ENCODE measurements around the gene DUOX2.
"Not testable (repeated sequence)": the region's sequence is repeated elsewhere in the genome, so short reads cannot be mapped to it uniquely, and the experiment has no call there.

DUOX2 gene

DNA sequence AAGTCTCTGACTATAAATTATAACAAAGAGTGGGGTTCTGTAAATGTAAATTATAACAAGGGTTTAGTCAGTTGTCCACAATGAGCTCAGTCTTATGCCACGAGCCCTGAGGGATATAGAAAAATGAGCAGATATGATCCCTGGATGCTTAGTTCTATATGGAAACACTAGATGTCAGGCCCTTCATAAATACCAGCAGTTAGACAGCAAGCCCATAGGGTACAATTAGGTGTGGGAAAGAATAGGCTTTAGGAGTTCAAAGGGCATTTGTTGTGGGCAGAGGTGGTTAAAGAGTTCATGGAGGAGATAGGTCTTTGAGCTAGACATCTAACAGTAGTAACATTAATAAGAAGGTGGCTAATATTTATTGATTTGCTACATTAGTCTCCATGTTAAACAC lies 69.7 kb downstream of the DUOX2 start:
- not testable (repeated sequence) for H3K4me3 ChIP-seq (ENCODE audit: low read depth, low read length, poor library complexity, severe bottlenecking); H3K9me3 ChIP-seq (ENCODE audit: low read length); H2AFZ ChIP-seq (ENCODE audit: low read length); H3K4me1 ChIP-seq (ENCODE audit: insufficient read depth, low read length, severe bottlenecking); H3F3A ChIP-seq (ENCODE audit: insufficient read depth, low read length); H3K79me2 ChIP-seq (ENCODE audit: insufficient read depth, low read length); H3K27ac ChIP-seq (ENCODE audit: low read depth, low read length, poor library complexity, severe bottlenecking); H3K9ac ChIP-seq (ENCODE audit: low read length); H3K9me2 ChIP-seq (ENCODE audit: low read depth, low read length); H3K4me2 ChIP-seq (ENCODE audit: low read length); H3K27me3 ChIP-seq (ENCODE audit: insufficient read depth, low read length); H4K20me1 ChIP-seq (ENCODE audit: insufficient read depth, low read length)
- H3K36me3 ChIP-seq (ENCODE audit: insufficient read depth, low read length) = peaks cover 32% of the 10 kb centered on the region

DNA sequence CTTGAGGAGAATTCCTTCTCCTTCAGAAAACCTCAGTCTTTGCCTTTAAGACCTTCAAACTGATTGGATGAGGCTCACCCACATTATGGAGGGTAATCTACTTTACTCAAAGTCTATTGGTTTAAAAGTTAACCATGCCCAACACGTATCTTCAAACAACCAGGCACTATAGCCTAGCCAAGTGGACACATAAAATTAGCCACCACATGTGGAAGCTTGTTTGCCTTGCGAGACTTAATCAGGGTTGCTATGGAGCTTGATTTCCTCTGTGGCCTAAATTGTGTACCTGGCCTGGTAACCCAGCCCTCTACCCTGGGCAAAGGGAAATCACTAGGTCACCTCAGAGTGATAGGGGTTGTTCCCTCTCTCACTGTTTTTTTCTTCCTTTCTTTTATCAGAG lies 71.1 kb downstream of the DUOX2 start:
- H3F3A ChIP-seq (ENCODE audit: insufficient read depth, low read length); H3K9me2 ChIP-seq (ENCODE audit: low read depth, low read length): not testable (repeated sequence)

More for the DNA sequence above, 71.1 kb downstream of the DUOX2 start:
- H3K27me3 ChIP-seq (ENCODE audit: insufficient read depth, low read length); H3K4me3 ChIP-seq (ENCODE audit: low read depth, low read length, poor library complexity, severe bottlenecking); H3K27ac ChIP-seq (ENCODE audit: low read depth, low read length, poor library complexity, severe bottlenecking); H4K20me1 ChIP-seq (ENCODE audit: insufficient read depth, low read length); H3K9me3 ChIP-seq (ENCODE audit: low read length); H3K4me2 ChIP-seq (ENCODE audit: low read length); H3K79me2 ChIP-seq (ENCODE audit: insufficient read depth, low read length); H2AFZ ChIP-seq (ENCODE audit: low read length); H3K4me1 ChIP-seq (ENCODE audit: insufficient read depth, low read length, severe bottlenecking); H3K9ac ChIP-seq (ENCODE audit: low read length): not testable (repeated sequence)
- H3K36me3 ChIP-seq (ENCODE audit: insufficient read depth, low read length) = peaks cover 18% of the 10 kb centered on the region

Data from OCI-LY1 (cell line).